GM21619 (cell line): ENCODE results near the gene CNST.
"Not testable (repeated sequence)": the region's sequence is repeated elsewhere in the genome, so short reads cannot be mapped to it uniquely, and the experiment has no call there.

Experiments used
- ATAC-seq: cut with Tn5 transposase; IDR thresholded peaks from one replicate; pipeline ENCODE4 v1.9.1; 2021; ENCODE audit not compliant: unreplicated experiment

Gene CNST

DNA sequence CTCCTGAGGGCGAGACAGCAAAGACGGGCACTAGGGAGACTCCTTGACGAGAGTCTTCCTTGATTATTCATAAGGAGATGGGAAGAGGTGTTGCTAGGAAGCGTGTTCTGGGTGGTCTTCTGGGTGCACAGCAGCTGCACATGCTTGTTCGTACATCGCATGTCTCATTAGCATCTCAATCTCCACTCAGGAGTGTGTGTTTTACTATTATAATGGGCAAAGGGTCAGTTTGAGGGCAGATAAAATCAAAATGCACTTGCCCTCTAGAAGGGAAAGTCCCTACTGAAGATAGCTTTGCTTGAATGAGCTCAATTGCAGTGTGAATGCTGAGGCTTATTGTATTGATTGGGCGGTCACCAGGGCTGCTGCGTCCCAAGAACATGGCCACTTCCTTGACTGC lies 107.8 kb downstream of the CNST start:
- no peak for ATAC-seq

DNA sequence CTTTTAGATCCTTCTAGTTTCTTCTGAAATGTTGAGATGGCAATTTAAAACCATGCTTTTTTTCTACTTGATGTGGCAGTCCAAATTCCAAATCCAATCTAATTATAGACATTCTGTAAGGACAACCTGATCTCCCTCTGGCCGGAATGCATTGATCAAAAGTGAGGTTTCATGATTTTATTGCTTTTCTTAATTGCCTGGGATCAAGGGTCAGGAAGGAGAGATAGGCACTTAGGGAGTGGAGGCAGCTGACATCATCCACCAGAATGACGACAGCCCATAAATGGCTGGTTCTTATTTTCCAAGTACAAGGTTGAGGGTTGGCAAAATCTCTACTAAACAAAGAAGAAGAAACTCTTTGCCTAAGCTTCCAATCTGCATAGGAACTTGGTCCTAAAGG lies 111.6 kb downstream of the CNST start:
- ATAC-seq: no peak

DNA sequence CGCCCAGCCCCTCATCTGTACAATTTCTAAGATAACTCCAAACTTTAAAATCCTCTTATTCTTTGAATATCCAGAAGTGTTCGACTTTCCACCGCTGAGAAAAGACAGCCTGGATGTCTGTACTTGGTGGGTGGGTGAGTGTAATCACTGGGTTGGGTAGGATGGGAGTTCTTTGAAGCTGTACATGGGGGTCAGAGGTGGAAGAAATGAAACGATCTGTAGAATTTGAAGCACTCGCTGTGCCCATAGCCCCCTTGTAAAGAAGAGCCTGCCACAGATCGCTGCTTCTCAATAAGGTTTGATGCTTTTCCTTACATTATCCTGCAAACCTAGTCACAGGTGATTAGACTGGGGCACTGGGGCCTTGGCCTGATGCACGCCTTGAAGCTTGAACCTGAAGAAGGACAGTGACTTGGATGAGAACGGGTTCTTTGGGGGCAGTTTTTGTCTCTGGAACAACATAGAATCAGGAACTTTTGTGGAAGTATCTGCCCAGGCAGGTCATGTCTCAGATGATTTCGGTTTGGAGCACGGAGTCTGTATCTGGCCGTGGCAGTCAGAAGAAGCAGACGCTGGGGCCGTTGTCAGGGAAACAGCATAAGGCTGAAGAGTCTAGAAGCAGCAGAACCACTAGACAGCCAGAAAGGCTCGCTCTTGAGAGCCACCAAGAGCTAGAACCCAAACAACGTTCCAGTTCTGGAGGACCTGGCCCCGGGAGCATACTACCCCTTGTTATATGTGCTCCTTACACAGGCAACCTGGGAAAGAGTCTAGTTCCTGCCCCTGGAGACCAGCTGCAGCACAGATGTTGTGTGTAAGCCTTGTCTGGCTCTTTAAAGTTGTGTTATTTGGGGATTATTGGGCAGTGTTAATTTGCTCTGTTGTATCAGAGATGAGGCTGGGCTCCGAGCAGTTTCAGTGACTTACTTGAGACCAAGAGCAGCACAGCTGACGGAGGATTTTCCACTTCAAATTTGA lies 112.8 kb downstream of the CNST start:
- no peak for ATAC-seq

DNA sequence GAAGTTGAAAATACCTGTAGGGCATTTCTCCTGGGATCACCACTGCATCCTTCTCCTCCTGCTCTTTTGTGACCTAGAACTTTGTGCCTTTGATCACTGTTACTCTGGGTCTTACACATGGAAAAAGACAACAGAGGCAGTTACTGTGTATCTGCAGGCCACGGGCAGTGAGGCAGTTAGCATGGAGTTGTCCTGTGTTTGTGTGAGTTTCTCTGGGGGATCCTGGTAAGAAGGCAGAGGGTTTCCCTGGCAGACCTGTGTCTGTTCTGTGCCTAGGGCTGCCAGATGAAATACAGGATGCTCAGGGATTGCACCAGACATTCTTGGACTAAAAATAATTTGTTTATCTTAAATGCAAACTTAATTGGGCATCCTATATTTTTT lies 113.5 kb downstream of the CNST start:
- no peak for ATAC-seq

GRCh38 chr1:246680190-246680589 lies 113.9 kb downstream of the CNST start:
- no peak for ATAC-seq

GRCh38 chr1:246680696-246681130 lies 114.5 kb downstream of the CNST start:
- ATAC-seq: no peak

GRCh38 chr1:246681900-246682895 lies 115.9 kb downstream of the CNST start:
- ATAC-seq: no peak

GRCh38 chr1:246683521-246683920 lies 117.3 kb downstream of the CNST start:
- ATAC-seq: no peak

DNA sequence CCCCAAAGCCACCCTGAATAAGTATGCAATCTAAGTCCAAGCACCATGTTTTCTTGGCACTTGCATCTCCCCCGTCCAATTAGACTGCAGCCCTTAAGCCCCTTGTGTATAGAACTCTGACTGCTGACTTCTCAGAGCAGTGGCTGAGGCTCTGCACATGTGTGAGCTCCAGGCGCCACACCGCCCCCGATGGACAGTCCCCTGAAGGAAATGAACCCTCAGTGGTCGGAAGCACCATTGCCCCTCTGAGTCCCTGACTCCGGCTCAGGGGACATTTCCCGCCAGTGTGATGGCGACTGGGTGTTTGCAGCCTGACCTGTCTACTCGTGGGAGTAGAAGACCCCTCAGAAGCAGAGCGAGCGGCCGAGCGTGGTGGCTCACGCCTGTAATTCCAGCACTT lies 120.7 kb downstream of the CNST start:
- ATAC-seq: no peak

- peak; percentile 98 for ATAC-seq
These were observed 123.3 kb downstream of the CNST start for GRCh38 chr1:246689409-246690008.

DNA sequence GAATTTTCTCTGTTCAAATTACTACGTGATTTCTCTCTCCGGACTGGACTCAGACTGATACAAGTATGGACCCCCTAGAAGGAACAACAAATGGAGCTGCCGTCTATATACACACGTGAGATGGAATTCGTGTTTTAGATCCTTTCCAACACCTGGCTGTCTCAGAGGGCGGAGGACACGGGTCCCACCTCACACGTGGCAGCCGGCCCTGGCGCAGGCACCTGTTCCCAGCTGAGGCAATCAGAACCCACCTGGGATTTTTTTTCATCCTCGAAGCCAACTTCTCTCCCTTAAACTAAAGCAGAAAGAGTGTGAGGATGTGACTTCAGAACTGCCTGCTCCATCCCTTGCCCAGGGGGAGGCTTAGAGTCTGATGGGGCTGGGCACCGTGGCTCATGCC lies 123.8 kb downstream of the CNST start:
- no peak for ATAC-seq

GRCh38 chr1:246691622-246692495 lies 125.6 kb downstream of the CNST start:
- ATAC-seq: no peak

DNA sequence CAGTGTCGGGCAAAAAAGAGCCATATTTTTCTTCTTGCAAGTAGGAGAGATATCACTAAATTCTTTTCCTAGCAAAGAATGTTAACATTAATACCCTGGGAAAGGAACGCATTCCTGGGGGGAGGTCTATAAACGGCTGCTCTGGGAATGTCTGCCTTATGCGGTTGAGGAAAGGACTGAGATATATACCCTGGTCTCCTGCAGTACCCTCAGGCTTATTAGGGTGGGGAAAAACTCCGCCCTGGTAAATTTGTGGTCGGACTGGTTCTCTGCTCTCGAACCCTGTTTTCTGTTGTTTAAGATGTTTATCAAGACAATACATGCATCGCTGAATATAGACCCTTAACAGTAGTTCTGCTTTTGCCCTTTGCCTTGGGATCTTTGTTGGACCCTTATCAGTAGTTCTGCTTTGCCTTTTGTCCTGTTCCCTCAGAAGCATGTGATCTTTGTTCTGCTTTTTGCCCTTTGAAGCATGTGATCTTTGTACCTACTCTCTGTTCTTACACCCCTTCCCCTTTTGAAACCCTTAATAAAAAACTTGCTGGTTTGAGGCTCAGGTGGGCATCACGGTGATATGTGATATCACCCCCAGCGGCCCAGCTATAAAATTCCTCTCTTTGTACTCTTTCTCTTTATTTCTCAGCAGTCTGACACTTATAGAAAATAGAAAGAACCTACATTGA lies 128.1 kb downstream of the CNST start:
- not testable (repeated sequence) for ATAC-seq

DNA sequence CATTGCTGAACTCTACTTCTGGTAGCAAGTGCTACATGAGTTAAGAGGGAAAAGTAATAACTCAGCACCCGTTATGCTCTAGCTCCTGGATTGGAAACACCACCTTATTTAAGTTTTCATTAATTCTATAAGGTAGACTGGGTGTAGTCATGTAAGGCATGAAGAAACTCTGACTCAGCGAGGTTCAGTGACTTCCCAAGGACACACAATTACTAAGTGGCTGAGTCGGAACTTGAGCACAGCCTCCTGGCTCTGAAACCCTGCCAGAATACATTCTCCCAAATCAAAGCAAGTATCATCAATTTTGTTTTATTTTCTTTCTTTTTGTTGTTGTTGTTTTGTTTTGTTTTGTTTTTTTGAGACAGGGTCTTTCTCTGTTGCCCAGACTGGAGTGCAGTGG lies 128.9 kb downstream of the CNST start:
- ATAC-seq: no peak

GRCh38 chr1:246695666-246696065 lies 129.4 kb downstream of the CNST start:
- no peak for ATAC-seq

DNA sequence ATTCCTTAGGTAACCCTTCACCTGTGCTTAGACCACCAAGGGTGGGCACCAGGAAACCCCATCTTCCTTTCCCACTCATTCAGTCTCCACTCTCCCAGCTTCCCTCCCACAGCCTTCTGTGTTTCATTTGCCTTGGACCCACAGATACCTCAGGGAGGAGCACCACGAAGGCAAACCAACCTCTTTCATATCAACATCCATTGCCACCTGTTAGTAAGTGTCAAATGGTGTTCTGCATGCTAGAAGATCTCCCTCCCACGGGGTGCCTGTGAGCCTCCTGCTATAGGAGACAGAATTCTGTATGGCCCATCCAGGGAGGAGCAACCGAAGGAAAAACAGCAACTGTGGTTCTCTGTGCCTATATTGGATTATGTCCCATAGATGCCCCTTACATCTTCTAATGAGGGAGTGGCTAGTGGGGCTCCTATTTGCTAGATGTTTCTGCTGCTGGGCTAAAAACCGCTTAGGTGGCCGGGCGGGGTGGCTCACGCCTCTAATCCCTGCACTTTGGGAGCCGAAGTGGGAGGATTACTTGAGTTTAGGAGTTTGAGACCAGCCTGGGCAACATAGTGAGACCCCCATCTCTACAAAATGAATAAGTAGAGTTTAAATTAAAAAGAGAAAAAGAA lies 132.3 kb downstream of the CNST start:
- ATAC-seq: no peak

DNA sequence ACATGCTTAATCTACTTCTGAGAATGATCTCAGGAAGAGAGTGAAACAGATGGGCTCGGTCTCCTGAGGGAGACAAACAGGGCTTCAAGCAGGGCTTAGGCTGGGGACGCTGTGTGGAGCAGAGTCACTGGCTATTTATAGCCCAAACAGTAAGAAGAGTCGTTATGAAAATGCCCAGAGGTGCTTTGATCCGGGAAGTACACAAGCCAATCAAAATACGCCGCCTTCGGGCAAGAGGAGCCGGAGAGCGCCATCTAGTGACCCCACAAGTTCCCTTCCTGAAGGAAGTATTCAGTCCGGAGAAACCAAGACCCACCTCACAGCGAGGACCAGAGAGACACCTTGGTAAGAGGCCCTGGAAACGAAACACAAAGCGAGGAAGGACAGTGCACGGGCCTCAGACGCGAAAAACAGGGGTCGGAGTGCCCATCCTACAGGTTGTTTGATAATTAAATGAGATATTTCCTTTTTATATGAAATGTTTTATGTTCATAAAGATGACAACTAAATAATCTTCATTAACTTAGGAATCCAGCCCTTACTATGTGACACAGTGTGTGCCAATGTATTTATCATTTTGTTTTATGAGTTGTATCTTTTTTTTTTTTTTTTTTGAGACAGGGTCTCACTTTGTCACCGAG lies 133.0 kb downstream of the CNST start:
- ATAC-seq: peak; percentile 96

DNA sequence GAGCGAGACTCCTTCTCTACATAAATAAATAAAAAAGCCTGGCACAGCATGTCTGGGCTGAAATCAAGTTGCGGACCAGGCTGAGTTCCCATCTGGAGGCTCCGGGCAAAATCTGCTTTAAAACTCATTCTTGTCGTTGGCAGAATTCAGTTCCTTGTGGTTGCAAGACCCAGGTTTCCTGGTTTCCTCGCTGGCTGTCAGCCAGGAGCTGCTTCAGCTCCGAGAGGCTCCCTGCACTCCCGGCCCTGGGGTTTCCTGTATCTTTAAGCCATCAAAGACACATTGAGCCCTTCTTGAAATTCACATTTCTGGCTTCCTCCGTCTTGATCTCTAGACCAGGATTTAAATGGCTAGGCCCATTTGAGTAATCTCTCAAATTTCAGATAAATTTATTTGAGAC lies 137.3 kb downstream of the CNST start:
- no peak for ATAC-seq

- no peak for ATAC-seq
These were observed 139.1 kb downstream of the CNST start for GRCh38 chr1:246705368-246705767.
